ENCODE measurements around the gene STPG3.
A peak's percentile ranks its signal among the peaks of the same experiment; 100 is the strongest.

- TF ChIP-seq CTCF (IDR thresholded peaks at IDR 0.05 in 8 of 11, conservative IDR thresholded peaks at IDR 0.05 in 3 of 11) (no peak), POLR2AphosphoS5 (IDR thresholded peaks at IDR 0.05) (peak in 1 of 3 donors; percentile 23)
Observed at GRCh38 chr9:137244486-137245449, 6.3 kb upstream of the STPG3 start.

Measured in spleen (tissue), 7 donors.